Stimulated activated CD4-positive, alpha-beta T cell treated with anti-CD3 and anti-CD28 coated beads, Interleukin-4, amount 100 ng/mL, for 1 hour (primary cell): ENCODE data around the gene TNK1.
"Not testable (repeated sequence)": the region's sequence is repeated elsewhere in the genome, so short reads cannot be mapped to it uniquely, and the experiment has no call there.

Experiments
- DNase-seq: peaks from one replicate; pipeline ENCODE4 v3.0.0-alpha.2; 2020

TNK1 gene

GRCh38 chr17:7380855-7381683, at the start of gene TNK1:
TNK1 (plus strand) TSS chr17:7381089; CDS start chr17:7382927, 1,838 bp downstream.
- no peak for DNase-seq

GRCh38 chr17:7332111-7332510, 48.8 kb upstream of the TNK1 start:
- no peak for DNase-seq

- DNase-seq = not testable (repeated sequence)
Measured at GRCh38 chr17:7332600-7333069, 48.3 kb upstream of the TNK1 start.

GRCh38 chr17:7334938-7335538, 45.9 kb upstream of the TNK1 start:
- no peak for DNase-seq

- DNase-seq = not testable (repeated sequence)
Measured at GRCh38 chr17:7335765-7336164, 45.1 kb upstream of the TNK1 start.

- DNase-seq = peak; percentile 83
Measured at GRCh38 chr17:7336240-7337175, 44.4 kb upstream of the TNK1 start, which contains the start of gene ACAP1. ACAP1 (plus strand) TSS chr17:7336529; CDS start chr17:7336735, 206 bp downstream.

- DNase-seq = not testable (repeated sequence)
Measured at GRCh38 chr17:7337600-7337999, 43.3 kb upstream of the TNK1 start.

GRCh38 chr17:7340179-7340578, 40.7 kb upstream of the TNK1 start:
- no peak for DNase-seq

- DNase-seq = no peak
Measured at GRCh38 chr17:7341842-7342241, 39.0 kb upstream of the TNK1 start.

GRCh38 chr17:7343250-7343649, 37.6 kb upstream of the TNK1 start:
- no peak for DNase-seq

GRCh38 chr17:7346761-7347614, 33.9 kb upstream of the TNK1 start:
- no peak for DNase-seq

GRCh38 chr17:7347630-7348477, 33.0 kb upstream of the TNK1 start:
- DNase-seq = no peak

- DNase-seq = no peak
Measured at GRCh38 chr17:7348478-7349242, 32.2 kb upstream of the TNK1 start.

GRCh38 chr17:7351665-7352502, 29.0 kb upstream of the TNK1 start, which contains the start of gene KCTD11:
KCTD11 (plus strand) TSS chr17:7352162.
- DNase-seq = peak; percentile 68

- no peak for DNase-seq
Measured at GRCh38 chr17:7352503-7352889, 28.4 kb upstream of the TNK1 start.

GRCh38 chr17:7352910-7353635, 27.8 kb upstream of the TNK1 start:
- DNase-seq = no peak

GRCh38 chr17:7354262-7354843, 26.5 kb upstream of the TNK1 start:
- DNase-seq = no peak

GRCh38 chr17:7355053-7355452, 25.8 kb upstream of the TNK1 start, which contains the start of gene TMEM95:
TMEM95 (plus strand) TSS chr17:7355156; CDS start chr17:7355205, 49 bp downstream.
- DNase-seq = no peak
